DOHH2 (cell line): ENCODE data around the gene KIF3B.
"Not testable (repeated sequence)": the region's sequence is repeated elsewhere in the genome, so short reads cannot be mapped to it uniquely, and the experiment has no call there.

ENCODE experiments used
- H3F3A ChIP-seq: fragments of 200-600 bp; sonication (generic), shearing (Covaris generic); 2 replicates; pipeline ENCODE4 v1.6.0; 2016; ENCODE audit warnings: antibody characterized with exemption, mild to moderate bottlenecking; ENCODE audit not compliant: control insufficient read depth, insufficient read depth
- H3K27ac ChIP-seq: fragments of 200-600 bp; sonication (generic); 2 replicates; pipeline ENCODE4 v1.5.1; 2014; ENCODE audit warnings: low read depth, mild to moderate bottlenecking, low read length, moderate library complexity
- H3K27me3 ChIP-seq: fragments of 200-600 bp; sonication (generic); 2 replicates; pipeline ENCODE4 v1.6.1; 2014; ENCODE audit warnings: mild to moderate bottlenecking, low read length, mixed read lengths; ENCODE audit not compliant: control insufficient read depth
- H3K36me3 ChIP-seq: fragments of 200-600 bp; sonication (generic); 2 replicates; pipeline ENCODE4 v1.6.1; 2014; ENCODE audit warnings: mild to moderate bottlenecking, low read length, moderate library complexity, mixed read lengths; ENCODE audit not compliant: control insufficient read depth
- H3K4me1 ChIP-seq: fragments of 200-600 bp; sonication (generic); 2 replicates; pipeline ENCODE4 v1.6.1; 2014; ENCODE audit warnings: mild to moderate bottlenecking, low read length, mixed read lengths; ENCODE audit not compliant: control insufficient read depth
- H3K4me2 ChIP-seq: fragments of 200-600 bp; sonication (generic); 2 replicates; pipeline ENCODE4 v1.6.0; 2014; ENCODE audit warnings: mild to moderate bottlenecking, low read length, moderate library complexity
- H3K4me3 ChIP-seq: fragments of 200-600 bp; sonication (generic); 2 replicates; pipeline ENCODE4 v1.5.1; 2014; ENCODE audit warnings: mild to moderate bottlenecking, low read length, mixed read lengths
- H3K79me2 ChIP-seq: fragments of 200-600 bp; sonication (generic); 2 replicates; pipeline ENCODE4 v1.6.1; 2014; ENCODE audit warnings: mild to moderate bottlenecking, low read length, mixed read lengths; ENCODE audit not compliant: control insufficient read depth
- H3K9me2 ChIP-seq: fragments of 200-600 bp; sonication (generic); replicated peaks from 2 replicates; pipeline ENCODE4 v1.6.1; 2014; ENCODE audit warnings: mild to moderate bottlenecking, low read length, mixed read lengths; ENCODE audit not compliant: control insufficient read depth
- H3K9me3 ChIP-seq: fragments of 200-600 bp; sonication (generic); 2 replicates; pipeline ENCODE4 v1.6.1; 2014; ENCODE audit warnings: antibody characterized with exemption, low read length, mixed read lengths; ENCODE audit not compliant: control insufficient read depth, insufficient read depth
- H4K20me1 ChIP-seq: fragments of 200-600 bp; sonication (generic); 2 replicates; pipeline ENCODE4 v1.6.0; 2014; ENCODE audit warnings: low read depth, mild to moderate bottlenecking, antibody characterized with exemption, low read length, moderate library complexity; ENCODE audit not compliant: control insufficient read depth, insufficient read depth
- EZH2phosphoT487 ChIP-seq: fragments of 200-600 bp; sonication (generic); IDR thresholded peaks from 2 replicates; pipeline ENCODE4 v1.6.1; 2017; ENCODE audit warnings: borderline replicate concordance, mild to moderate bottlenecking, antibody characterized with exemption, low read length, moderate library complexity, mixed read lengths
- TF ChIP-seq, protein P1 (sequence below): fragments of 200-600 bp; sonication (generic); IDR thresholded peaks from one replicate; pipeline ENCODE4 v1.5.1; 2014; ENCODE audit warnings: antibody characterized with exemption, mild to moderate bottlenecking, low read depth, low read length; ENCODE audit not compliant: poor library complexity, severe bottlenecking

Gene KIF3B

DNA sequence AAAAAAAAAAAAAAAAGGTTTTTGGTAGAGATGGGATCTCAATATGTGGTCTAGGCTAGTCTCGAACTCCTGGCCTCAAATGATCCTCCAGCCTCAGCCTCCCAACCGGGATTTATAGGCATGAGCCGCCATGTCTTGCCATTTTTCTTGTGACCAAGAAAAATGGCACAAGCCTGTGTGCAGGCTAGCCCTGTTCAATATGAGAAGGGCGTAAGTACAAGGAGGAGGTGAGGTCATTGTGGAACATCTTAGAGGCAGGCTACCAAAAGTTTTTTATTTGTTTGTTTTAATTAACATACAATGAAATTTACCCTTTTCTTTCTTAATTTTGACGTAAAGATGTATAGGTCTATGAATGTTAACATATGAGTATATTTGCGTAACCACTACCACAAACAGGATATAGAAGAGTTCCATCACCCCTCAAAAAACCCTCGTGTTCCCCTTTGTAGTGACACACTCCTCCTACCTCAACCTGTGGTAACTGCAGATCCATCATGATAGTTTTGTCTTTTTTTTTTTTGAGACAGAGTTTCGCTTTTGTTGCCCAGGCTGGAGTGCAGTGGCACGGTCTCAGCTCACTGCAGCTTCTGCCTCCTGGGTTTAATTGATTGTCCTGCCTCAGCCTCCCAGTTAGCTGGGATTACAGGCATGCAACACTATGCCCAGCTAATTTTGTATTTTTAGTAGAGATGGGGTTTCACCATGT, 28.3 kb upstream of the KIF3B start:
- Histone ChIP-seq H3K79me2 (no peaks in the 10 kb centered on the region), H3K27ac (no peak overlapping the region), H3K9me3 (no peaks in the 10 kb centered on the region), H3K36me3 (no peaks in the 10 kb centered on the region), H3K9me2 (no peaks in the 10 kb centered on the region), H4K20me1 (no peaks in the 10 kb centered on the region), H3F3A (no peaks in the 10 kb centered on the region), H3K27me3 (no peaks in the 10 kb centered on the region), H3K4me2 (no peak overlapping the region), H3K4me1 (peaks cover 13% of the 10 kb centered on the region; the same call in 1 of the 2 replicates), H3K4me3 (no peak overlapping the region)
- TF ChIP-seq EZH2phosphoT487: no peak
- TF ChIP-seq, protein P1, sequence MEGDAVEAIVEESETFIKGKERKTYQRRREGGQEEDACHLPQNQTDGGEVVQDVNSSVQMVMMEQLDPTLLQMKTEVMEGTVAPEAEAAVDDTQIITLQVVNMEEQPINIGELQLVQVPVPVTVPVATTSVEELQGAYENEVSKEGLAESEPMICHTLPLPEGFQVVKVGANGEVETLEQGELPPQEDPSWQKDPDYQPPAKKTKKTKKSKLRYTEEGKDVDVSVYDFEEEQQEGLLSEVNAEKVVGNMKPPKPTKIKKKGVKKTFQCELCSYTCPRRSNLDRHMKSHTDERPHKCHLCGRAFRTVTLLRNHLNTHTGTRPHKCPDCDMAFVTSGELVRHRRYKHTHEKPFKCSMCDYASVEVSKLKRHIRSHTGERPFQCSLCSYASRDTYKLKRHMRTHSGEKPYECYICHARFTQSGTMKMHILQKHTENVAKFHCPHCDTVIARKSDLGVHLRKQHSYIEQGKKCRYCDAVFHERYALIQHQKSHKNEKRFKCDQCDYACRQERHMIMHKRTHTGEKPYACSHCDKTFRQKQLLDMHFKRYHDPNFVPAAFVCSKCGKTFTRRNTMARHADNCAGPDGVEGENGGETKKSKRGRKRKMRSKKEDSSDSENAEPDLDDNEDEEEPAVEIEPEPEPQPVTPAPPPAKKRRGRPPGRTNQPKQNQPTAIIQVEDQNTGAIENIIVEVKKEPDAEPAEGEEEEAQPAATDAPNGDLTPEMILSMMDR: no peak

DNA sequence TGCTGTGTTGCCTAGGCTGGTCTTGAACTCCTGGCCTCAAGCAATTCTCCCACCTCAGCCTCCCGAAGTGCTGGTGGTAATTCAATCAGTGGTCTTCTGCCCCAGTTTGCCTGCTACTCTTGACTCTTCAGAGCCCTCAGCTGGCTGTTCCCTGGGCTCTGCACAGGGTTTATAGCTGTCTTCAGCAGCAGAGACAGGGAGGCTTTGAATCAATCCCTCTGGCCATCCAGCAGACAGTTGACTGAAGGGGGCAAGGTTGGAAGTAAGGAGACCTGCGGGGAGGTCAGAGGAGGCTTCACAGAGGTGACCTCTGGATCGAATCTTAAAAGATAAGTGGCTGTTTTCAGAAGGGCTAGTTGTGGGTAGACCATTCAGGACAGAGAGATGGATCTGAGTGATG, 26.0 kb upstream of the KIF3B start:
- H3K4me1 ChIP-seq: peaks cover 11% of the 10 kb centered on the region
- H3K9me2 ChIP-seq: no peaks in the 10 kb centered on the region
- no peak overlapping the region for H3K27ac ChIP-seq
- no peak overlapping the region for H3K4me3 ChIP-seq
- H3K36me3 ChIP-seq: no peaks in the 10 kb centered on the region
- TF ChIP-seq, protein P1: no peak
- no peak for TF ChIP-seq EZH2phosphoT487
- H3F3A ChIP-seq: no peaks in the 10 kb centered on the region
- no peaks in the 10 kb centered on the region for H4K20me1 ChIP-seq
- H3K79me2 ChIP-seq: no peaks in the 10 kb centered on the region
- H3K4me2 ChIP-seq: no peak overlapping the region
- H3K27me3 ChIP-seq: no peaks in the 10 kb centered on the region
- no peaks in the 10 kb centered on the region for H3K9me3 ChIP-seq

DNA sequence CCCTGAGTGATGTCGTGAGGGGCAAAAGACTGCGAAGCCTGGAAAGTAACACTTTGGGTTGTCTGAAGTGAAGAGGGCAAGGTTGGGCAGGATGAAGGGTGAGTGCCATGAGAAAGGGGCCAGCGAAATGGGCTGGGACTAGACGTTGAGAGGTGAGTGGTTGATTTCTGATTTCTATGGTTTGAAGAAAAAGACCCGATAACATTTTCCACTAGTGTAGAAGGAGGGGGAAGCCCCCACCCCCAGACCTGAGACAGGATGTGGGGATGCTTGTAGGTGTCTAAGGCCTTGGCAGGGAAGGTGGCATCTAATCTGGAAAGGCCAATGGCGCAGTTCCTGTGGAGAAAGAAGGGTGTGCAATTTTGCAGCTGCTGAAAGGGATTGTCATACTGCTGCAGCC, 25.3 kb upstream of the KIF3B start:
- H3F3A ChIP-seq: no peaks in the 10 kb centered on the region
- H3K79me2 ChIP-seq: no peaks in the 10 kb centered on the region
- H3K4me1 ChIP-seq: peaks cover 17% of the 10 kb centered on the region
- no peaks in the 10 kb centered on the region for H3K36me3 ChIP-seq
- no peaks in the 10 kb centered on the region for H3K9me2 ChIP-seq
- H3K27ac ChIP-seq: no peak overlapping the region
- TF ChIP-seq EZH2phosphoT487: no peak
- H3K4me2 ChIP-seq: no peak overlapping the region
- H4K20me1 ChIP-seq: no peaks in the 10 kb centered on the region
- H3K9me3 ChIP-seq: no peaks in the 10 kb centered on the region
- H3K27me3 ChIP-seq: no peaks in the 10 kb centered on the region
- H3K4me3 ChIP-seq: no peak overlapping the region

DNA sequence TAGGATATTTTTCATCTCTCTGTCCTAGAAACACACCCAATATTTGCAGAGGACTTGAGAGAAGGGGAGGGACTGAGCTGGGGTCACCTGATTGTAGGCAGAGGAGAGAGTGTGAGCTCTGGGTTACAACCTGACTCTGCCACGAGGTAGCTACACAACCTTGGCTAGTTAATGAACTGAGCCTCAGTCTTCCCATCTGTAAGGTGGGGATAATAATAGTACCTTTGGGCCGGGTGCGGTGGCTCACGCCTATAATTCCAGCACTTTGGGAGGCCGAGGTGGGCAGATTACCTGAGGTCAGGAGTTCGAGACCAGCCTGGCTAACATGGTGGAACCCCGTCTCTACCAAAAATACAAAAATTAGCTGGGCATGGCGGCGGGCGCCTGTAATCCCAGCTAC, 16.5 kb upstream of the KIF3B start:
- H3K4me3 ChIP-seq, H4K20me1 ChIP-seq, H3K36me3 ChIP-seq, H3K9me3 ChIP-seq, H3K27me3 ChIP-seq, H3K9me2 ChIP-seq, H3K27ac ChIP-seq, H3K4me2 ChIP-seq, H3F3A ChIP-seq, H3K79me2 ChIP-seq: not testable (repeated sequence)
- peaks cover 51% of the 10 kb centered on the region for H3K4me1 ChIP-seq
